Colonic mucosa (tissue), 4 donors: ENCODE measurements around the gene BACE1. TPM values are rescaled to one million over a fixed set of nuclear protein-coding genes. Genes with fewer than 3 reads are reported as not detected.

ENCODE experiments used
- DNase-seq: peaks from one replicate; pipeline ENCODE4 v3.0.0-alpha.2; 2020
- H3K27ac ChIP-seq: fragments of 200-600 bp; one replicate; pipeline ENCODE4 v1.8.0; 2021
- H3K27me3 ChIP-seq: fragments of 200-600 bp; one replicate; pipeline ENCODE4 v1.8.0; 2021
- H3K36me3 ChIP-seq: fragments of 200-600 bp; one replicate; pipeline ENCODE4 v1.8.0; 2021
- H3K4me1 ChIP-seq: fragments of 200-600 bp; one replicate; pipeline ENCODE4 v1.8.0; 2021; ENCODE audit warnings: mild to moderate bottlenecking
- H3K4me3 ChIP-seq: fragments of 200-600 bp; one replicate; pipeline ENCODE4 v1.8.0; 2021
- H3K9ac ChIP-seq, 2 donors: one replicate each; pipeline ENCODE4 v1.7.0; 2013; ENCODE audit warnings: control low read depth in 2 of 2, low read depth in 2 of 2, low read length in 2 of 2
- H3K9me3 ChIP-seq: fragments of 200-600 bp; one replicate; pipeline ENCODE4 v1.8.0; 2021
- CTCF ChIP-seq: fragments of 200-600 bp; IDR thresholded peaks from one replicate; pipeline ENCODE4 v1.8.0; 2022; ENCODE audit warnings: antibody characterized with exemption, mild to moderate bottlenecking
- intact Hi-C: fragments of 100-400 bp; cut with DNase I; formaldehyde crosslinking; loops from one replicate; pipeline ENCODE4 v1.14.1; 2022
- total RNA-seq, 2 donors: library from RNA; stranded (reverse); fragmentation: NEBNext Ultra II Directional in 1 of 2; extraction: Animal tissue kit (Norgen Biotek cat#: 25700) in 1 of 2; gene quantifications; one replicate each; pipeline ENCODE4 v1.2.1, GENCODE V29; 2021
- donor health status: healthy.
- donor health status: DM: no; HTN: no; CAD: no.
- donor health status: DM: no; HTN: no; CAD: no.

The BACE1 gene
- total RNA-seq, 2 donors from 2014 or later: 11.1 to 11.5 TPM

- no peak overlapping the region for H3K27ac ChIP-seq
- no peaks in the 10 kb centered on the region for H3K27me3 ChIP-seq
- H3K36me3 ChIP-seq: no peaks in the 10 kb centered on the region
- no peak for TF ChIP-seq CTCF
- no peak overlapping the region for H3K4me3 ChIP-seq
- intact Hi-C loops: no loop called here
- H3K9me3 ChIP-seq: no peaks in the 10 kb centered on the region
- H3K4me1 ChIP-seq: no peaks in the 10 kb centered on the region
- no peak overlapping the region for H3K9ac ChIP-seq
- no peak for DNase-seq
Measured at GRCh38 chr11:117292616-117293015, 23.4 kb downstream of the BACE1 start.

GRCh38 chr11:117290809-117291396 is 25.2 kb downstream of the BACE1 start, which contains the start of gene BACE1-AS:
Gene BACE1-AS (plus strand): TSS chr11:117291346.
- DNase-seq: no peak
- H3K36me3 ChIP-seq: no peaks in the 10 kb centered on the region
- intact Hi-C loops: no loop called here

GRCh38 chr11:117289795-117290194 is 26.3 kb downstream of the BACE1 start:
- intact Hi-C loops: no loop called here
- H3K27ac ChIP-seq: no peak overlapping the region
- no peak for DNase-seq
- H3K27me3 ChIP-seq: no peaks in the 10 kb centered on the region
- TF ChIP-seq CTCF: no peak
- H3K9me3 ChIP-seq: no peaks in the 10 kb centered on the region
- H3K36me3 ChIP-seq: no peaks in the 10 kb centered on the region
- H3K4me1 ChIP-seq: no peaks in the 10 kb centered on the region
- H3K4me3 ChIP-seq: no peak overlapping the region
- no peak overlapping the region for H3K9ac ChIP-seq

More at GRCh38 chr11:117290809-117291396, 25.2 kb downstream of the BACE1 start, which contains the start of gene BACE1-AS:
- no peaks in the 10 kb centered on the region for H3K9me3 ChIP-seq
- no peaks in the 10 kb centered on the region for H3K4me1 ChIP-seq
- H3K9ac ChIP-seq: no peak within 1 kb of the TSS
- no peak within 1 kb of the TSS for H3K27ac ChIP-seq
- no peak for TF ChIP-seq CTCF
- no peak within 1 kb of the TSS for H3K4me3 ChIP-seq
- no peaks in the 10 kb centered on the region for H3K27me3 ChIP-seq

- H3K27ac ChIP-seq: no peak overlapping the region
- no peaks in the 10 kb centered on the region for H3K36me3 ChIP-seq
- no peak for TF ChIP-seq CTCF
- H3K9ac ChIP-seq: no peak overlapping the region
- intact Hi-C loops: no loop called here
- H3K4me3 ChIP-seq: no peak overlapping the region
- DNase-seq: no peak
- no peaks in the 10 kb centered on the region for H3K4me1 ChIP-seq
- H3K9me3 ChIP-seq: no peaks in the 10 kb centered on the region
- no peaks in the 10 kb centered on the region for H3K27me3 ChIP-seq
Measured at GRCh38 chr11:117287668-117288067, 28.4 kb downstream of the BACE1 start.

GRCh38 chr11:117286588-117286987 is 29.5 kb downstream of the BACE1 start:
- Histone ChIP-seq H3K36me3 (no peaks in the 10 kb centered on the region), H3K9me3 (no peaks in the 10 kb centered on the region), H3K4me1 (no peaks in the 10 kb centered on the region), H3K9ac (no peak overlapping the region), H3K4me3 (no peak overlapping the region), H3K27me3 (no peaks in the 10 kb centered on the region), H3K27ac (no peak overlapping the region)
- TF ChIP-seq CTCF: no peak
- DNase-seq: no peak
- intact Hi-C loops: no loop called here
